WERI-Rb-1 (cell line): Measurements from ENCODE around the gene TSPAN11.

Source experiments
- DNase-seq: peaks from one replicate; pipeline ENCODE4 v3.0.0-alpha.2; 2020
- H3K27ac ChIP-seq: fragments of 250-450 bp; sonication (Bioruptor Pico); 2 replicates; pipeline ENCODE4 v1.5.1; 2020; ENCODE audit warnings: mild to moderate bottlenecking, moderate library complexity
- H3K27me3 ChIP-seq: fragments of 250-450 bp; sonication (Bioruptor Pico); 2 replicates; pipeline ENCODE4 v1.5.1; 2021; ENCODE audit warnings: mild to moderate bottlenecking, low read depth, moderate library complexity; ENCODE audit not compliant: insufficient read depth, severe bottlenecking
- H3K36me3 ChIP-seq: fragments of 250-450 bp; sonication (Bioruptor Pico); 2 replicates; pipeline ENCODE4 v1.5.1; 2020; ENCODE audit warnings: mild to moderate bottlenecking, moderate library complexity
- H3K4me3 ChIP-seq: 2 replicates; pipeline ENCODE4 v1.5.1; 2011; ENCODE audit warnings: low read depth, mild to moderate bottlenecking, control low read depth, low read length
- H3K9me3 ChIP-seq: fragments of 250-450 bp; sonication (Bioruptor Pico); 2 replicates; pipeline ENCODE4 v1.5.1; 2021; ENCODE audit warnings: mild to moderate bottlenecking, moderate library complexity; ENCODE audit not compliant: severe bottlenecking
- TF ChIP-seq, protein P1 (sequence below): IDR thresholded peaks from 2 replicates; pipeline ENCODE4 v1.5.1; 2011; ENCODE audit warnings: low read depth, mild to moderate bottlenecking, control low read depth, inconsistent platforms, low read length

The TSPAN11 gene

GRCh38 chr12:30977537-30978349 lies 51.2 kb downstream of the TSPAN11 start:
- no peak overlapping the region for H3K4me3 ChIP-seq
- no peaks in the 10 kb centered on the region for H3K27me3 ChIP-seq
- TF ChIP-seq, protein P1, sequence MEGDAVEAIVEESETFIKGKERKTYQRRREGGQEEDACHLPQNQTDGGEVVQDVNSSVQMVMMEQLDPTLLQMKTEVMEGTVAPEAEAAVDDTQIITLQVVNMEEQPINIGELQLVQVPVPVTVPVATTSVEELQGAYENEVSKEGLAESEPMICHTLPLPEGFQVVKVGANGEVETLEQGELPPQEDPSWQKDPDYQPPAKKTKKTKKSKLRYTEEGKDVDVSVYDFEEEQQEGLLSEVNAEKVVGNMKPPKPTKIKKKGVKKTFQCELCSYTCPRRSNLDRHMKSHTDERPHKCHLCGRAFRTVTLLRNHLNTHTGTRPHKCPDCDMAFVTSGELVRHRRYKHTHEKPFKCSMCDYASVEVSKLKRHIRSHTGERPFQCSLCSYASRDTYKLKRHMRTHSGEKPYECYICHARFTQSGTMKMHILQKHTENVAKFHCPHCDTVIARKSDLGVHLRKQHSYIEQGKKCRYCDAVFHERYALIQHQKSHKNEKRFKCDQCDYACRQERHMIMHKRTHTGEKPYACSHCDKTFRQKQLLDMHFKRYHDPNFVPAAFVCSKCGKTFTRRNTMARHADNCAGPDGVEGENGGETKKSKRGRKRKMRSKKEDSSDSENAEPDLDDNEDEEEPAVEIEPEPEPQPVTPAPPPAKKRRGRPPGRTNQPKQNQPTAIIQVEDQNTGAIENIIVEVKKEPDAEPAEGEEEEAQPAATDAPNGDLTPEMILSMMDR: no peak
- peaks cover 6% of the 10 kb centered on the region; the same call in 1 of the 2 replicates for H3K36me3 ChIP-seq
- no peaks in the 10 kb centered on the region for H3K9me3 ChIP-seq
- DNase-seq: no peak
- no peak overlapping the region for H3K27ac ChIP-seq

DNA sequence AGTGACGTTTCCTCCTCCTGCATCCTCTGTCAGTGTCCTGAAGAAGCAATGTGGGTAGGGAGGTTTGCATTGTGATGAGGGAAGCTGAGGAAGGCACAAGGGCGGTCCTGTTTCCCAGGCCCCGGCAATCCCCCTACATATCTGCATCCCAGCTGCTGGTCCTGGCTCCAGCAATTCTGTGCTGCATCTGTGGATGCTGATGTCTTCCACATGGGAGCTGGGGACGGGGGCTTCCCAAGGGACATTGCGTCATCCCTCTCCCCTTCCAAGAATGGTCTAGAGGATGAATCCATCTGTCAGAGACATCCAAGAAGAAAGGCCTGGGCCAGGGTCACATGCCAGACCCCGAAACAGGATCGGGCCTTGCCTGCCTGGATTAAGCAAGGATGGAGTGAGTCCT lies 52.1 kb downstream of the TSPAN11 start:
- H3K4me3 ChIP-seq: no peak overlapping the region
- no peak for DNase-seq
- H3K36me3 ChIP-seq: peaks cover 6% of the 10 kb centered on the region; the same call in 1 of the 2 replicates
- no peaks in the 10 kb centered on the region for H3K9me3 ChIP-seq
- H3K27me3 ChIP-seq: no peaks in the 10 kb centered on the region
- TF ChIP-seq, protein P1: no peak
- H3K27ac ChIP-seq: no peak overlapping the region

DNA sequence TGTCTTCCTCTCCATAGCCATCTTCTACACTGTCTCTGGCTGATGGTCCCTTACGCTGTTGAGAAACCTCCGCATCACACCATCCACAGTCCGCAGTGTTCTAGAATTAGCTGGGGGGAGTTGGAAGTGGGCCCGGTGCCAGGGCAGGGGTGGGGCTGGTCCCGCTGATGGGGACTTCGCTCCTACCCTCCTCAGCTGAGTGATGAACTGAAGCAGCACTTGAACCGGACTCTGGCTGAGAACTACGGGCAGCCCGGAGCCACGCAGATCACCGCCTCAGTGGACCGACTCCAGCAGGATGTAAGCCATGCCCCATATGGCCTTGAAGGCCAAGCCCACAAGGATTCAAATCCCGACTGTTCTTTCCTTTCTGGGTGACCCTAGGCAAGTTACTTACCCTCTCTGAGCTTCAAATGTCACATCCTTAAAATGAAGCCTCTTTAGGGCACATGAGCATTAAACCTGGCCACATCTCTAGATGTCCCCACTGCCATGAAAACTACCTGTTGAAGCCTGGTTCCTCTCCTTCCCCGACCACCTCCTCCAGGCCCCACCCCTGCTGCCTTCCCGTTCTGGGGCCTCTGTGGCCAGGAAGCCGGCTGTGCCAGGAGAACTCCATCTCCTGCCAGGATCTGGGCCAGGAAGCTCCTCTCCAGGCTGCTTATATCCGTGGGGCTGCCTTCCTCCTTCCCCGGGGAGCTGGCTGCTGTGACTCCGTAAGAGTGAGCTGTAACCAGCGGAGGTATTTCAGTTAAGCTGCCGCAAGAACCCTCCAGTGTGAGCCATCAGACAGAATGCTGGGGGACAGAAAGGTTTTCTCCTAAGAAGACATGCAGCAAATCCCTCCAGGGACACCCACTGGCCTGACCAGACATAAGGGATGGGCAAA lies 53.1 kb downstream of the TSPAN11 start:
- no peak for DNase-seq
- no peak overlapping the region for H3K27ac ChIP-seq
- no peak overlapping the region for H3K4me3 ChIP-seq
- TF ChIP-seq, protein P1: no peak
- peaks cover 3% of the 10 kb centered on the region; the same call in 1 of the 2 replicates for H3K36me3 ChIP-seq
- H3K9me3 ChIP-seq: no peaks in the 10 kb centered on the region
- H3K27me3 ChIP-seq: no peaks in the 10 kb centered on the region

GRCh38 chr12:30980955-30981662 lies 54.6 kb downstream of the TSPAN11 start:
- Histone ChIP-seq H3K27ac (no peak overlapping the region), H3K36me3 (peaks cover 5% of the 10 kb centered on the region), H3K27me3 (no peaks in the 10 kb centered on the region), H3K9me3 (no peaks in the 10 kb centered on the region), H3K4me3 (no peak overlapping the region)
- no peak for DNase-seq
- TF ChIP-seq, protein P1: no peak

GRCh38 chr12:30982413-30982812 lies 55.9 kb downstream of the TSPAN11 start:
- TF ChIP-seq, protein P1: no peak
- DNase-seq: no peak
- H3K27ac ChIP-seq: no peak overlapping the region

More at GRCh38 chr12:30982413-30982812, 55.9 kb downstream of the TSPAN11 start:
- H3K27me3 ChIP-seq: no peaks in the 10 kb centered on the region
- H3K36me3 ChIP-seq: peaks cover 5% of the 10 kb centered on the region
- H3K9me3 ChIP-seq: no peaks in the 10 kb centered on the region
- no peak overlapping the region for H3K4me3 ChIP-seq
